HG02678 (cell line): Measurements from ENCODE around the gene JOSD2.
"Not testable (repeated sequence)": the region's sequence is repeated elsewhere in the genome, so short reads cannot be mapped to it uniquely, and the experiment has no call there.

Source experiments
- ATAC-seq: cut with Tn5 transposase; IDR thresholded peaks from one replicate; pipeline ENCODE4 v1.9.1; 2021; ENCODE audit warnings: mild to moderate bottlenecking, moderate library complexity; ENCODE audit not compliant: unreplicated experiment

JOSD2 gene

GRCh38 chr19:50547385-50548190, 36.6 kb upstream of the JOSD2 start:
- no peak for ATAC-seq

GRCh38 chr19:50546527-50547221, 35.7 kb upstream of the JOSD2 start:
- no peak for ATAC-seq

- no peak for ATAC-seq
Observed at GRCh38 chr19:50542943-50543342, 32.0 kb upstream of the JOSD2 start.

GRCh38 chr19:50537769-50538230, 26.8 kb upstream of the JOSD2 start:
- no peak for ATAC-seq

GRCh38 chr19:50537306-50537685, 26.3 kb upstream of the JOSD2 start:
- ATAC-seq, result no peak

- ATAC-seq, result no peak
Observed at GRCh38 chr19:50536662-50537305, 25.8 kb upstream of the JOSD2 start.

GRCh38 chr19:50535672-50536187, 24.7 kb upstream of the JOSD2 start:
- no peak for ATAC-seq

GRCh38 chr19:50534478-50534877, 23.5 kb upstream of the JOSD2 start:
- no peak for ATAC-seq

- no peak for ATAC-seq
Observed at GRCh38 chr19:50532952-50533351, 22.0 kb upstream of the JOSD2 start.

- ATAC-seq, result no peak
Observed at GRCh38 chr19:50531171-50531612, 20.2 kb upstream of the JOSD2 start.

GRCh38 chr19:50528052-50528451, 17.1 kb upstream of the JOSD2 start:
- not testable (repeated sequence) for ATAC-seq

GRCh38 chr19:50522881-50523280, 11.9 kb upstream of the JOSD2 start:
- ATAC-seq, result no peak

- no peak for ATAC-seq
Observed at GRCh38 chr19:50520822-50521465, 10.0 kb upstream of the JOSD2 start.

GRCh38 chr19:50519006-50519575, 8.1 kb upstream of the JOSD2 start:
- ATAC-seq, result no peak

- ATAC-seq, result no peak
Observed at GRCh38 chr19:50518091-50519005, 7.4 kb upstream of the JOSD2 start.

- ATAC-seq, result no peak
Observed at GRCh38 chr19:50517704-50518075, 6.7 kb upstream of the JOSD2 start.

- ATAC-seq, result no peak
Observed at GRCh38 chr19:50516964-50517703, 6.1 kb upstream of the JOSD2 start.

- ATAC-seq, result no peak
Observed at GRCh38 chr19:50516456-50516855, 5.5 kb upstream of the JOSD2 start.

GRCh38 chr19:50515168-50515561, 4.2 kb upstream of the JOSD2 start:
- no peak for ATAC-seq
